ENCODE data around the gene BRWD1.
"Not testable (repeated sequence)": the region's sequence is repeated elsewhere in the genome, so short reads cannot be mapped to it uniquely, and the experiment has no call there.

BRWD1 gene

DNA sequence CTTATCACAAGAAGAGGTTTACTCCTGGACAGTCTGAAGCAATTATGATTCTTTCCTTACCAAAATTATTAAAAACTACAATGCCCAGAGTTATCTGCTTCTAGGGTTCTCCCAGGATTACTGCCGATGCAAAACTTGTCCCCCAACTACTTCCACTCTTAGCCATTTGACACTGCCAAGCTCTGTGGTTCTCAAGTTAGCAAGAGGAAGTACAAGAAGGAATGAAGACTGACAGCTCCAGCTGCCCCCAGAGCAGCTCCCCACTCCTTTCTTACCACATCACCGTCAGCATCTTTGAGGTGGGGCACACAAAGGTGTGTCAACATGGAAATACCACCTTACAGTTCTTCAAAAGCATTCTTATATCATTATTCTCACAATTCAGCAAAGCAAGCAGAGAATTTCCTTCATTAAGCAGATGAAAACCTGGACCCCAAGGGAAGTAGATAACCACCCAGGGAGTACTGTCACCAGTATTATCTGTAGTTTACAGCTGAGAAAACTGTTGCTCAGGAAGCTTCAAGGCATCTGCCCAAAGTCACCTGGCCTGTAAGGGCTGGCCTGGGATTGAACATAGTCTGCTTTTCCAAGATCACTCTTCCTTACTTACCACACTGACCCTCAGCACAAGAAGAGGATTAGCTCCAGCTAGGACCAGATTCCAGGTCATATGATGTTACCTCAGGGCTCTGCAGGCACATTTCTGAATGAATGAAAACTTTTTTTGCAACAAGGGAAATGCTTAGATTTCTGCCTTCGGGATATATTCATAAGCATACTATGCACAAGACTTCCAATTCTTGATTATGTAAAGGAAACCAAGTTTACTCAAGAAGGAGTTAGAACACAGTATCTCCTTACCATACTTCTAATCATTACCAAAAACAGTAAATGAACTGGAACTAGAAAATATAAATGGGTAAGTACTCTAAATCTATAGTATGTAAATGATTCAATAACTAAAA lies 139.4 kb downstream of the BRWD1 start:
- DNase-seq (ENCODE audit: low read depth): no peak

DNA sequence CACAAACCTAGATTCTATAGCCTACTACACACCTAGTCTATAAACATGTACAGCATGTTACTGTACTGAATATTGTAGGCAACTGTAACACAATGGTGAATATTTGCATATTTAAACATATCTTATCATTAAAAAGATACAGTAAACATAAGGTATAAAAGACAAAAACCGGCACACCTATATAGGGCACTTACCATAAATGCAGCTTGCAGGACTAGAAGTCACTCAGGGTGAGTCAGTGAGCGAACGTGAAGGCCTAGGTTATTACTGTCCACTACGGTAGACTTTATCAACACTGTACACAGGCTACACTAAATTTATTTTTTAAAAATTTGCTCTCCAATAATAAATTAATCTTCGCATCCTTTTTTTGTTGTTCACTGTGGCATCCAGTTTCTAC lies 143.5 kb downstream of the BRWD1 start:
- no peak for DNase-seq (ENCODE audit: low read depth)

DNA sequence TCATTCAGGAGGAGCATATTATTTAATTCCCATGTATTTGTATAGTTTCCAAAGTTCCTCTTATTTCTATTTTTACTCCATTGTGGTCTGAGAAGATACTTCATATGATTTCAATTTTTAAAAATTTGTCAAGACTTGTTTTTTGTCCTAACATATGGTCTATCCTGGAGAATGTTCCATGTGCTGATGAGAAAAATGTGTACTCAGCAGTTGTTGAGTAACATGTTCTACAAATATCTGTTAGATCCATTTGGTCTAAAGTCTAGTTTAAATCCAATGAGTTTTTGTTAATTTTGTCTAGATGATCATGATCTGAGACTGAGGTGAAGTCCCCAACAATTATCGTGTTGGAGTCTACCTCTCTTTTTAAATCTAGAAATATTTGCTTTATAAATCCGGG lies 144.6 kb downstream of the BRWD1 start:
- no peak for DNase-seq (ENCODE audit: low read depth)

DNA sequence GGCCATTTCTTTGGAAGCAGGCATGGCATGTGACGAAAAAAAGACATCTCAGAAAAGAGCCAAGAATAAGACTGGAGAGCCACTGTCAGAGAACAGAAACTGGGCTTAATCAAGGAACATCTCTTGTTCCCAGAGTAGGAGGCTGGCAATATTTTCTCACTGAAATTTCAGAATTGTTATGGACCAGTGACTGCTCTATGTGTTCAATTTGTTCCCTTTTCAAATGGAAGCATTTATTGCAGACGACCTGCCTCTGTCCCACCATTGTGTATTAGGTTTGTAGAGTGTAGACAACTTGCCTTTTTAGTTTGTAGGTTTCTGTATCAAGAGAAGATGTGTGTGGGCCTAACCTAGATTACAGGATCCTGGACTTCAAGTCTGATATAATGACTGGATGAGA lies 148.9 kb downstream of the BRWD1 start:
- no peak for DNase-seq (ENCODE audit: low read depth)

DNA sequence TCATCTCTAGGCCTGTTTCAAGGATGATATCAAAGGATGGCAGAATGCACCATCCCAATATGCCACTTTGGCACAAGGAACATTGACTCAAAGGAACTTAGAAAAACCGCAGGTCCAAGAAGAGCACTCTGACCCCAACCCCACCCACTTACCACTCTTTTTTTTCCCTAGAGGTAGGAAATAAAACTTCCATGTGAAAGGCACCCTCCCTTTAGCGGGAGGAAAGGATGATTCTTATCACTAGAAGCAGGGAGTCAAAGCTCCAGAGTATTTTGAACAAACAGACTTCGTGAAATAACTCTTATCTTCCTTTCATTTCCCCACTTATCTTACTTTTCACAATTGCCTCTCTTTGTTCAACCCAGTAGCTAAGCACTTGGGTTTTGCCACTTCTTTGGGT lies 152.4 kb downstream of the BRWD1 start:
- DNase-seq (ENCODE audit: low read depth): no peak

DNA sequence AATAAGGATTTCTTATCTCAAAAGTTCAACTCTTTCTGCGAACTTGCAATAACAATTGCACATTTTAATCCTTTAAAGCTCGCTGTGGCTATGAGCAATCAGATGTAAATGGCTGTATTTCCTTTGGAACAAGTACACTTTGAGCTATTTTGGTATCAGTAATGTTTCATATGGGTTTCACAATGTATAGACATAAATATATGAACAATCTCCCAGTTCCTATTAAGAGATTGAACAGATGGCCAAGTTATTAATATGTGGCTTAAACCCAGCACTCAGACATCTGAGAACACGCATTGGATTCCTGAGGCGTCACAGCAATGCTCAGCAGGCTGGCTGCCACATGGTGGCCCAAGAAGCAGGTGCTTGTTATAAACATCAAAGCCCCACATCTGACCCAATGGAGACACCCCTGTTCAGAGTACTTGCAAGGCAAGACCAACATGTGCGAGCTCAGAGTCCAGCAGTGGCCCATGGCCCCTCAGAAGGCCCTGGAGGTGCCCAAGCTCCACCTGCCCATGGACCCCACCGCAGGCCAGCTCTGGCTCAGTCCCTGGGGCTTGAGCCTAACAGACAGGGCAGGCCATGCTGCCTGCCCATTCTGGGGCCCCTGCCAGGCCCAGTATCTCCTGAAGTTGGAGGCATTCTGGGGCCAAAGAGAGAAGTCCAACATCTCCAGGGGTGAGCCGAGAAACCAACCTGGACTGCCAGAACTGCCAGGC lies 153.9 kb downstream of the BRWD1 start:
- DNase-seq (ENCODE audit: low read depth): no peak

DNA sequence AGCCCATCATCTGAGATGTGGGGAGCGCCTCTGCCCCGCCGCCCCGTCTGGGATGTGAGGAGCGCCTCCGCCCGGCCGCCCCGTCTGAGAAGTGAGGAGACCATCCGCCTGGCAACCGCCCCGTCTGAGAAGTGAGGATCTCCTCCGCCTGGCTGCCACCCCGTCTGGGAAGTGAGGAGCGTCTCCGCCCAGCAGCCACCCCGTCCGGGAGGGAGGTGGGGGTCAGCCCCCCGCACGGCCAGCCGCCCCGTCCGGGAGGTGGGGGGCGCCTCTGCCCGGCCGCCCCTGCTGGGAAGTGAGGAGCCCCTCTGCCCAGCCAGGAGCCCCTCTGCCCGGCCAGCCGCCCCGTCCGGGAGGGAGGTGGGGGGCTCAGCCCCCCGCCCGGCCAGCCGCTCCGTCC lies 156.2 kb downstream of the BRWD1 start:
- DNase-seq (ENCODE audit: low read depth): not testable (repeated sequence)

DNA sequence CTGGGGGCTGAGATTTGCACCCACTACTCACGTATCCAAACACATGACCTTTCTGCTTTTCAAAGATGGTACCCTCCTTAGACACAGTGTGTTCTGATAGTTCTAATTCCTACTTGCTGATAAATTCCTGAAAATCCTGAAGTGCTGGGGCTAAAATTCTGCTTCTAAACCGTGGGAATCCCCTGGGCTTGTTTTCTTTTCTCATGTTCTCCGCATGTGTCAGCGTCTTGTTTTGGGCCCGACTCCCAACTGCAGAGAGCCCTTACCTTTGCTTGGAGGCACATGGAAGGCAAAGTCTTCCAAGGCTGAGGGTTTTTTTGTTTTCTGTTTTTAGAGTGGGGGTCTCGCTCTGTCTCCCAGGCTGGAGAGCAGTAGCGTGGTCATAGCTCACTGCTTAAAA lies 157.4 kb downstream of the BRWD1 start:
- DNase-seq (ENCODE audit: low read depth): no peak

DNA sequence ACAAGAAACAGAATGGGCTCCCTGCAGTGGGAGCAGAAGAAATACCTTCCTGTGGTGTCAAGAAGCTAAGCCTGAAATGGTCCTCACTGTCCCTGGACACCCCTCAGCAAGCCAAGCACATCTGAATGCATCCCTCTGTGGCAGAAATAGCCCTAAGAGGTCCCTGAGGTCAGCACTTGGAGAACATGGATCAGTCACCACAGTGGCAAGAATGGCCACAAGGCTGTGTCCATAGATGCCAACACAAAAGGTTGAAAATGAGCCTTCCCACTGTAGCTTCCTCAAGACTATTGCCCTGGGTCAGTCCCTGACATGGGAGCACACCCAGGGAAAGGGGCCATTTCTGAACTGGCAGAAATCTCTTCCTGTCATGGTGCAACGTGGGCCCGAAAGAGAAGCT lies 157.9 kb downstream of the BRWD1 start:
- DNase-seq (ENCODE audit: low read depth): no peak

DNA sequence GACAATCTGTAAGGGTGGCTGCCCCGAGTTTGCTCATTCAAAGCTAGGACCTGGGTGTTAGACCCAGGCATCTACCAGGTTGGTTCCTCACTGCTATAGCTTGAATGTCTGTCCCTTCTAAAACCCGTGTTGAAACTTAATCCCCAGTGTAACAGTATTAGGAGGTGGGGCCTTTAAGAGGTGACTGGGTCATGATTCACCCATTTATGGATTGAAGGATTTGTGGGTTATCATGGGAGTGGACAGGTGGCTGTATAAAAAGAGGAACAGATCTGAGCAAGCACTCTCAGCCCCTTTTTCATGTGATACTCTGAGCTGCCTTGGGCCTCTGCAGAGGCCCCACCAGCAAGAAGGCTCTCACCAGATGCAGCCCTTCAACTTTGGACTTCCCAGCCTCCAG lies 159.6 kb downstream of the BRWD1 start:
- DNase-seq (ENCODE audit: low read depth): no peak

DNA sequence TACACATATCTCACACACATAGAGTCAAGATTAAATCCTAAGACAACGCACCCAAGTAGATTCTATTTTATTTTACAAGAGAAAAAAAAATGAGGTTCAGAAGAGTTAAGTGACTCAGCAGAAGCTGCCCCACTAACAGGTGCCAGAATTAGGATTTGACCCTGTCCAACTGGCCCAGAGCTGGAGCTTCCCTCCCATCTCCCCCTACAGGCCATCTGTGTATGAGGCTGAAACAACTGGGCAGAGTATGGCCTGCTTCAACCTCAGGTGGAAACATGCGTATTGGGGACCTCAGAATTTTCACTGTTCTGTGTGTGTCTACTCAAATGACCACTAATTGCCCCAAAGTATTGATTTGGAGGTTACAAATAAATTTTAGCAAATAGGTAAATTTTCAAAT lies 160.1 kb downstream of the BRWD1 start:
- no peak for DNase-seq (ENCODE audit: low read depth)

DNA sequence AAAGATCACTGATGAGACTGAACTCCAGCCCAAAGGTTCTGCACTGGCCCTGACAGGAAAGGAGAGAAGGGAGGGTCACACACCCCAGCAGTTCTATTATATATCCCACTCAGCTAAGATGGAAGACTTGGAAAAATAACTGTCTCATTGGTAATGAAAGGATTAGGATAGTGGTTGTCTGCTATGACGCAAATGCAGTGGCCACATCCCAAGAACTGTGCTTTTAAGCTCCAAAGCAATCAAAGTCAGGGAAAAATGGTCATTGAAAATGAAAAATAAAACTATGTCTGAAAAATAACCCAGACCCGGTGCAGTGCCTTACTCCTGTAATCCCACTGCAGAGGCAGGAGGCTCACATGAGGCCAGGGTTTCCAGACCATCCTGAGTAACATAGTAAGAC lies 161.2 kb downstream of the BRWD1 start:
- DNase-seq (ENCODE audit: low read depth): no peak

DNA sequence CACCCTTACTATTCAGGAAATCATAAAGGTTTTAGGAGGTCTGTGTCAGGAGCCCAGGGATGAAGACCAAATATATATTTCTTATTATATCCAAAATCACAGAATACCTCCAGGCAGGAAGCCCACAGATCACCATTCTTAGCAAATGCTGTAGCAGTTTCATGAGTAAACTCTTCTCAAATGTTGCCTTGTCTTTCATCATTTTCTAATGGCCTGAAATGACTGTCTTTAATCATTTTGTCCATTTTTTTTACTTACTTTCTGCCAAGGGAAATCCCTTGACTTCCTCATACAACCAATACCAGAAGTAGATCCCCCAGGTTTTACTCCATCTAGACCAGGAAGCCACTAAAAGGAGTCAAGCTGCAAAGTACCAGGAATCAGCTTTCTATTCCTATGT lies 162.6 kb downstream of the BRWD1 start:
- DNase-seq (ENCODE audit: low read depth): no peak

DNA sequence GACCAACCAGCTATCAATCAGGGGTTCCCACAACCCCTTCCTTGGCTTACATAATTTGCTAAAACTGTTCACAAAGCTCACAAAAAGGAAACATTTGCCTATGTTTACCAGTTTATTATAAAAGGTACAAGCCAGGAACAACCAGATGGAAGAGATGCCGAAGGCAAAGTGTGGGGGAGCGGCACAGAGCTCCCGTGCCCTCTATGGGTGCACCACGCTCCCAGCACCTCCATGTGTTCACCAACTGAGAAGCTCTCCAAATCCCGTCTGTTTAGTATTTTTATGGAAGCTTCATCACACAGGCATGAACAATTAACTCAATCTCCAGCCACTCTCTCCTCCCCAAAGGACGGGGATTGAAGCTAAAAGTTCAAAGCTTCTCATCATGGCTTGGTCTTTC lies 163.1 kb downstream of the BRWD1 start:
- DNase-seq (ENCODE audit: low read depth): no peak

DNA sequence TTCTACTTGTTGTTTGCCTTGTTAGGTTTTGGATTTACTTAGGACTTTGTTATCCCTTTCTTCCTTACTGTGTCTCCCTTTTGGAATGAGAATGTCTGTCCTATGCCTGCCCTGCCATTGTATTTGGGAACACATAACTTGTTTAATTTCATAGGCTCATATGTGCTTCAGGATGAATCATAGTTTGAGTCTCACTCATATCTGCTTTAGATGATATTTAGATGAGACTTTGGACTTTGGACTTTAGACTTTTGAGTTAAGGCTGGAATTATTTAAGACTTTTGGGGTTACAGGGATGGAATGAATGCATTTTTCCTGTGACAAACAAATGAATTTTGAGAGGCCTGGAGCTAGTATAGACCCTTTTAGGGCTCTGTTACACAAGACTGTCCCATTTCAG lies 163.6 kb downstream of the BRWD1 start:
- DNase-seq (ENCODE audit: low read depth): no peak

DNA sequence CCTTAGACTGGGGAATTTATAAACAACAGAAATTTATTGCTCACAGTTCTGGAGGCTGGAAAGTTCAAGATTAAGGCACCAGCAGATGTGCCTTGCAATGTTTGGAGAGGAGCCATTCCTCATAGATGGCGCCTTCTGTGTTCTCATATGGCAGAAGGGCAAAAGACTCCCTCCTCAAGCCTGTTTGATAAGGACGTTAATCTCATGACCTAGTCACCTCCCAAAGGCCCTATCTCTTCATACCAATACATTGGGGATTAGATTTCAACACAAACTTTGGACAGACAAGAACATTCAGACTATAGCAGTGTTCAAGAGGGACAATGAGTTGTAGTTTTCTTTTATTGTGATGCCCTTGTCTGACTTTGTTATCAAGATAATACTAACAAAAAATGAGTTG lies 164.5 kb downstream of the BRWD1 start:
- no peak for DNase-seq (ENCODE audit: low read depth)

DNA sequence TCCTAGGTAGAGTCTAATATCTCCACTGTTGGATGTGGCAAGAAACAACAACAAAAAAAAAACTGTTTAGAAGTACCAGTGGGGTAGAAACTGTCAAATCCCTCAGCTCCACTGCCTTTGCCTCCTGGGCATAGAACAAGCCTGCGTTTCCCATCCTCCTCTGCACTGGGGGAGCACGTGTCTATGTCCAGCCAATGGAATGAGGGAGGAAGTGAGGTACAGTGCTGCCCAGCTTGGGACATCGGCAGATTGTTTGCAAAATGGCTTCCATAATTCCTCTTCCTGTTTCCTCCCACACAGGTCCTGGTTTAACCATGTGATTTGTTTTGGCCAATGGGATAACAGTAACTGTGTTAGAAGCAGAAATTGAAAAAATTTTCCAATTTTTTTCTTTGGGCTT lies 169.2 kb downstream of the BRWD1 start:
- no peak for DNase-seq (ENCODE audit: low read depth)

DNA sequence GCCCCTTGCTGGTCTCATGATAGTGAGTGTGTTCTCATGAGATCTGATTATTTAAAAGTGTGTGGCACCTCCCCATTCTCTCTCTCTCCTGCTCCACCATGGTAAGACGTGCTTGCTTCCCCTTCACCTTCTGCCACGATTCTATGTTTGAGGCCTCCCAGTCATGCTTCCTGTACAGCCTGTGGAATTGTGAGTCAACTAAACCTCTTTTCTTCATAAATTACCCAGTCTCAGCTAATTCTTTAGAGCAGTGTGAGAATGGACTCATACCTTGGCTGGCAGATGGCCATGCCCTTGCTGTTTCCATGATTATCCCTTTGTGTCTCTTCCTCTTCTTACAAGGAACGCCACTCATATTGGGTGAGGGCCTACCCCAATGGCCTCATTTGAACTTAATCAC lies 170.5 kb downstream of the BRWD1 start:
- DNase-seq (ENCODE audit: low read depth): no peak

DNA sequence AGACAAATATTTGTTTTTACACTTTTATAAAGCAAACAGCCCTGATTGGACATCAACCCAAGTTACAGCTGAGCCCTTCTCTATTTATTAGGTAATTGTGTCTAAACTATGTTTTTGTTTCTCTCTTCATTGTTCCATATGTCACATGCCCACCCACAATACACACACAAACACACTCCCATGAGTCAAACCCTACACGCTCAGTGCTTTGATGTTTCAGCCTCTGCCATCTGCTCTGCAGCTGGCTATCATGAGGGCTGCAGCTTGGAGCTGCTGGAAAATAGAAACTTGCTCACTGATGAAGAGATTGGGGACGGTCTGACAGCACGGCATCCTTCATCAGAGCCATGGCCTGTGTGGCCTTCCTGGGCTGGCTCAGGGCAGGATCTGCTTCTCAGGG lies 171.9 kb downstream of the BRWD1 start:
- DNase-seq (ENCODE audit: low read depth): no peak

DNA sequence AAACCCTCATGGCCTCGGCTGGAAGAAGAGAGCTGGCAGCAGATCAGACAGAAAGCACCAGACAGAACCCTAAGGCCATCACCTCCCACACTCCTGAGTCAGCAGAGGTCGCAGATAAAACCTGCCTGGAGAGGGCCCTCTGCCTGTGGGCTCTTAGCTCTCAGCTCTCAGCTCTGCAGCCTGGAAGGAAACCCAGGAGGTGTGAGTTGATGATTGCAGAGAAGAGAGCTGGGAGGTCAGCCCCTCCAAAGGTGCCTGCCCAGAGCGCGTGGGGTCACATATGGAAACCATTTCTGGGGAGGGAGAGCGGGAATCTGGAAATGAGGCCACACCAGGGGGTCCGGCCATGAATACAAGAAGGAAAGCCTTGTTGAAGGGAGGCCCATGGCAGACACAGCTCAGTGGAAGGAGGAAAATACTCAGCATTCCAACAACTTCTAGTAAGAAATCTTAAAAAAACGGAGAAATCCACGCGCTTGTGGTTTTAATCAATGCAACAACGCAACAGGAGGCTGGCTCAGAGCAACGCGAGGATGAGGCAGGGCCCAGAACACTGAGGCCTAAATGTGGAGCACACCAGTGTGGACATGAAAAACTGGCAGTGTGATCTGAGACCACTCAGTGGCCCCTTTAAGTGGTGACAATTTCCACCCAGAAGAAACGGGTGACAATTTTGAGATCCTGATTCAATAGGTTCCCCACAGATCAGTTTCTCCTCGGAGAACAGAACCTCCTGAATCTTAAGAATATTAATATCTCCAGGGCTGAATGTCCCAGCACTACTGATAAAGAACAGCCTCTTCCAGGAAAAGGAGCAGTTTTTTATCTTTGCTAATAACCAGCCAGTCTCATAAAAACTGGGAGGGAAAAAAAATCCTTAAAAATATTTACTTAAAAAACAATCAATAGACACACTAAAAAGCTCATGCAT lies 175.9 kb downstream of the BRWD1 start:
- no peak for DNase-seq (ENCODE audit: low read depth)

DNA sequence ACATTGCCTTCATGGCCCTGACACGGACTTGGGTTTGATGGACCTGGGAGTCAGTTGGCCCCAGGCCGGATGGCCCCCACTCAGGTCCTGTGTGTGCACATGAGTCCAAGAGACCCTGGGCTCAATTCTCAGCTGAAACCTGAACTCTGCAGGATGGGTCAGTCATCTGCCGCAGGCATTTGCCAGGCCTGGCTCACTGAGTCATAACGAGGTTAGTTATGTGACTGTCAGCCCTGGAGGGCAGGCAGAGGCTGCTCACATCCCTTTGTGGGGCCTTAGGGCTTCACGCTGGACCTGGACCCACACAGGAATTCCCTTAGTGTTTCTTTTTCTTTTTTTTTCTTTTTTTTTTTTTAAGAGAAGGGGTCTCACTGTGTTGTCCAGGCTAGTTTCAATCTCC lies 176.7 kb downstream of the BRWD1 start:
- DNase-seq (ENCODE audit: low read depth): no peak

DNA sequence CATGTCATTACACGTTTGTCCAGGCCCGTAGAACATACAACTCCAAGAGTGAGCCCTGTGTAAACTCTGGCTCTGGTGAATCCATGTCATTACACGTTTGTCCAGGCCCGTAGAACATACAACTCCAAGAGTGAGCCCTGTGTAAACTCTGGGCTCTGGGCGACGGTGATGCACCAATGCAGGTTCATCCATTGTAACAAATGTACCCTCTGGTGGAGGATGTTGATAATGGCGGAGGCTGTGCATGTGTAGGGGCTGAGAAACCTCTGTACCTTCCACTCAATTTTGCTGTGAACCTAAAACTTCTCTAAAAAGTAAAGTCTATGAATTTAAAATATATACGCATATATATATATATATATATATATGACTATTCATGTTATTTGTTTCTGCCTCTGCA lies 177.3 kb downstream of the BRWD1 start:
- DNase-seq (ENCODE audit: low read depth): not testable (repeated sequence)
